ENCODE measurements around the gene SCMH1.

The SCMH1 gene

GRCh38 chr1:41025979-41026819 lies 215.9 kb downstream of the SCMH1 start:
- DNase-seq (ENCODE audit: low read depth in 2 of 2): no peak

GRCh38 chr1:41024953-41025352 lies 217.2 kb downstream of the SCMH1 start:
- no peak for DNase-seq (ENCODE audit: low read depth in 2 of 2)

DNA sequence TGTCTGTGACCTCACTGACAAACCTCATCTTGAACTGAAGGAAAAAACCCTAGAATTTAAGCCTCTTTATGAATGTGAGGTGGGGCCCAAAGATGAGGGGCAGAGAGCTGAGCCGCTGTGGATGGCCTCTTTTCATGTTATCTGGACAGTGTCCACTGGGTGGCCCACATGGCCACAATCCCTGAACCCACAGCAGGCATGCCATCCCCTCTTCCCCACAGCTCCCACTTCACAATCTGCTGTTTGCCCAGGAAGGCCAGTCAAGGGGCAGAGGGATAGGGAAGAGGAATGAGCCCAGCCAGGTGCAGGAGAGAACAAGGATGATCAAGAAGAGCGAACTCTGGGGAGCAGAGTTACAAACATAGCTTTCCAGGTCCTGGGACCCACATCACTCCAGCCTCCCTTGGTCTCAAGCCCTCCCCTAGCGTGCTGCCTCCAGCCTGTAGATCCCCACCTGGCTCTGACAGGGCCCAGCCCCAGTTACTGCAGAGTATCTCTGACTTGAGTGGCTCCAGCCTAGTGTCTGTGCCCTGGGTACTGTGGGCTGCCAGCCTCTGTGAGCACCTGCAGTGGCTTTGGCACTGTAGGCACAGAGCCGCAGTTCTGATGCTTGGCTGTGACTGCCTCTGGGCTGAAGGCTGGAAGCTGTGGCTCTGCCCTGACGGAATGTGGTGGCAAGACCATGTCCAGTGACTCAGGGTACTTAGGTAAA lies 218.7 kb downstream of the SCMH1 start:
- DNase-seq (ENCODE audit: low read depth in 2 of 2): no peak

- no peak for DNase-seq (ENCODE audit: low read depth in 2 of 2)
Observed at GRCh38 chr1:41022424-41022823, 219.7 kb downstream of the SCMH1 start.

GRCh38 chr1:41021526-41022308 lies 220.4 kb downstream of the SCMH1 start, which contains the start of gene SLFNL1:
TSS of gene SLFNL1 (minus strand) at chr1:41021725. CDS start at chr1:41020660, 1,065 bp downstream.
- DNase-seq (ENCODE audit: low read depth in 2 of 2): no peak

DNA sequence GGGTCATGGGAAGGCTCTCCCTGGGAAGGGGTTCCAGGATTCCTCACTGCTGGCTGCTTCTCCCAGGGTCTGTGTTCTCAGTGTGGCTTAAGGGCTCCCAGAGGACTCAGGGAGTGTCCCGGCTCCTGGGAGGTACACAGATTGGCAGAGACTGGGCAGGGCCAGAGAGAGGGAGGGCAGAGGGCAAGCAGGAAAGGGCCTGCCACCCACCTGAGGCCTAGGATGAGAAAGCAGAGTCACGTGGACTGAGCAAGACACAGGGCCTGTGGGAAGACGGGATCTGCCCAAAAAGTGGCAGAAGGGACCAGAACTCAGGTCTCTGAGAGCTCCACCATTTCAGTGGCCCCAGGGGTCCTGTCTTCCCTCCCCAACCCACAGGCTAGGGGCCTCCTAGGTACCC lies 221.5 kb downstream of the SCMH1 start:
- no peak for DNase-seq (ENCODE audit: low read depth in 2 of 2)

- no peak for DNase-seq (ENCODE audit: low read depth in 2 of 2)
Observed at GRCh38 chr1:41020109-41020576, 222.0 kb downstream of the SCMH1 start.

- DNase-seq (ENCODE audit: low read depth in 2 of 2): no peak
Observed at GRCh38 chr1:41019353-41019745, 222.8 kb downstream of the SCMH1 start.

DNA sequence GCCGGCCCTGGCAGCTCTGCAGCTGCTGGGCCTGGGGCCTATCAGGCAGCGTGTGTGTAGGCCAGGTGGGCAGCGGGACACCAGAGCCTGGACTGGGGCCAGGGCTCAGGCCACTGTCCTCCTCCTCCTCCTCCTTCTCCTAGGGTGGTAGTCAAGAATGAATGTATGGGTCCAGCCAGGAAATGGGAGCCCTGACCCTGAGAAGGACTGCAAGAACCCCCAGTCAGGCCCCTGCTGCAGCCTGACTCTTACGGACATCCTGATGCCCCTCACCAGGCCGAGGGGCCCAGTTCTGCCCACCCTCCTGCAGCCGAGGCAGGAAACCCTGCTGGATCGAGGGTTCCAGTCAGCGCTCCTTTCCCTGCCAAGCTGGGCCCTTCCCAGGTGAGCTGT lies 224.1 kb downstream of the SCMH1 start:
- no peak for DNase-seq (ENCODE audit: low read depth in 2 of 2)

DNA sequence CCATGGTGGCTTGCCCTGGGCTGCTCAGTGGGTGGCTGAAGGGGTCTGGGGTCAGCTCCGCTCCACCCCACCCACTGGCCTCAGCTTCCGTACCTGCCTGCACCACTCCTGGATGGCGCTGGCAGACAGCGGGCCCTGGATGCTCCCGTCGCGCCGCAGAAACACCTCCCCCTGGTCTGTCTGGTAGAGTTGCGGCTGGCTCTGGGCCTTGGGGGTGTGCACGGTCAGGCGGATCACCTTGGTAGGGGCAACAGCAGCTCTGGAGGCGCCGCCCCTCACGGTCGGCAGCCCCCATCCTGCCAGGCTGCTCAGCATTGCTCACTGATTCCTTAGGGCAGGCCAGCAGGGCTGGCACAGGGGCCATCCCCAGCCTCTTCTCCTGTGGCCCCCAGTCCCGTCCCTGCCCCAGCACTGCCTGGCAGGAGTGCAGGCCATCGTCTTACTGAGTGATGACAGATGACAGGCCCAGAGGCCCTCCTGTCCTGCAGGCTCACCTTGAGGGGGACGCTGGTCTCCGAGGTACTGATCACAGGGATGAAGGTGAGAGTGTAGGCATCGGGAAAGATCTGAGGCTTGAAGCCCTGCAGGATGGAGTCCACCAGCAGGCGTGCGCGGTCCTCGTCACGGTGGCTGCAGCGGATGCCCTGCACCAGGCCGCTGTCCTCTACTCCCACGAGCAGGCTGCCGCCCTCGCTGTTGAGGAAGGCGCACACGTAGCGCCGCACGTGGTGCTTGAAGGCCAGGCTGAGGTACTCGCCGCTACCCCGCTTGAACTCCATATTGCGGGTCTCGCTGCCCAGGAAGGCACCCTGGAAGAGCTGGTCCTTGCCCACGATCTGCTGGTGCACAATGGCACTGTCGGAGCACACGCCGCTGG lies 224.7 kb downstream of the SCMH1 start:
- DNase-seq (ENCODE audit: low read depth in 2 of 2): no peak

DNA sequence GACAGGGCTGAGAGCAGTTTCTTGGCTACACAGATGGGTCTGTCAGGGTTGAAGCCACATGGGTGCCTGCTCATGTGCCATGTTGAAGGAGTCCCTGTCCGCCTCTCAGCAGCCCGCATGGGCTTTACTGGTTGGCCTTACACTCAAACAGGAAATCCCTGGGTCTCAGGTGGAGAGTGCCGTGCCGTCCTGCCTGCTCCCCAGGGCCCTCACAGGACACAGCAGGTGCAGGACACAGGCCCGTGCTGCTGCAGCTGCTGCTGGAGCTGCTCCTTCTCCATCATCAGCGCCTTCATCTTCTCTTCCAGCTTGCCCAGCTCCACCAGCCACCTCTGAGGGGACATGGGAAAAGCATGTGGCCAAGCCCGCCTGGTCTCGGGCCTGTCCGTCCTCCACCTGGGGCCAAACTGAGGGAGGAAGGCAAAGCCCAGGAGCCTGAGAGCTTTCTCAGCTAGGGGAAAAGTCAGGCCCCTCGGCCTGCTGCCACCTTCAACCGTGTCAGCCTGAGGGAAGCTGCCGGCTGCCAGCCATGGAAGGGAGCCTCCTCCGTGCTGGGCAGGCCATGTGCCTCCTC lies 226.1 kb downstream of the SCMH1 start:
- no peak for DNase-seq (ENCODE audit: low read depth in 2 of 2)

GRCh38 chr1:41015281-41015896 lies 226.7 kb downstream of the SCMH1 start:
- no peak for DNase-seq (ENCODE audit: low read depth in 2 of 2)

DNA sequence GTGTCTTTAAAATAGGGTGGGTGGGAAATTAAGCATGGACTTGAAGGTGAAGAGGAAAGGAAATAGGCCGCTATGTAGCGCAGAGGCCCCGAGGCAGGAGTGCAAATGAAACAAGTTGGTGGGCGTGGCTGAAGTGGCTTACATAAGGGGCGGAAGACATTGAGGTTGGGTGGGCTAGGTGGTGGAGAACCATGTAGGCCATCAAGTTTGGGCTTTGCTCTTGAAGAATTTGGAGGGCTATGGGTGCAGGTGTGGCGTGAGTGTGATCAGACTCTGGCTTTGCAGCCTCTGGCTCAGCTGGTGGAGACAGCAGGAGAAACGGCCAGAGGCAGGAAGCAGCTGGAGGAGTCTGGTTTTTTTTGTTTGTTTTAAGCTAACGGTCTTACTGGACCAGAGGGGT lies 227.2 kb downstream of the SCMH1 start:
- DNase-seq (ENCODE audit: low read depth in 2 of 2): no peak

- DNase-seq (ENCODE audit: low read depth in 2 of 2): no peak
Observed at GRCh38 chr1:41013796-41014195, 228.3 kb downstream of the SCMH1 start.

GRCh38 chr1:41013024-41013423 lies 229.1 kb downstream of the SCMH1 start:
- no peak for DNase-seq (ENCODE audit: low read depth in 2 of 2)

- no peak for DNase-seq (ENCODE audit: low read depth in 2 of 2)
Observed at GRCh38 chr1:41010345-41010744, 231.8 kb downstream of the SCMH1 start.

DNA sequence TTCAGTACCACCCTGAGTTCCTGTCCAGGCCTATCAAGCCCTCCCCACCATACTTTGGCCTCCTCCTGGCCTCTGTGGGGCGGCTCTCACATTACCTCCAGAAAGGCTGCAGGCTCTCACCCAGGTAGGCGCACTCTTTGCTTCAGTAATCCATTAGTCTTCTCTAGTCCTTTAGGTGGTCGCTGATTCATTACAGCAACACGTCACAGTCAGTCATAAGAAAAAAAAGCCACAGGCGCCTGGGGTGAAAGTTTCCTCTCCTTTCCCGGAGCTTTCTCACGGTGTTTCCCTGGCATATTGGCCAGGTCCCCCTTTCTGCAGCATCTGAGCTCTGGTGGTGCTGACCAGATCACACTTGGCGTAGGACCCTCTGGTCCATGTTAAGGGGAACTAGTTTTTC lies 232.6 kb downstream of the SCMH1 start:
- DNase-seq (ENCODE audit: low read depth in 2 of 2): no peak

- no peak for DNase-seq (ENCODE audit: low read depth in 2 of 2)
Observed at GRCh38 chr1:41006942-41007865, 234.9 kb downstream of the SCMH1 start.

DNA sequence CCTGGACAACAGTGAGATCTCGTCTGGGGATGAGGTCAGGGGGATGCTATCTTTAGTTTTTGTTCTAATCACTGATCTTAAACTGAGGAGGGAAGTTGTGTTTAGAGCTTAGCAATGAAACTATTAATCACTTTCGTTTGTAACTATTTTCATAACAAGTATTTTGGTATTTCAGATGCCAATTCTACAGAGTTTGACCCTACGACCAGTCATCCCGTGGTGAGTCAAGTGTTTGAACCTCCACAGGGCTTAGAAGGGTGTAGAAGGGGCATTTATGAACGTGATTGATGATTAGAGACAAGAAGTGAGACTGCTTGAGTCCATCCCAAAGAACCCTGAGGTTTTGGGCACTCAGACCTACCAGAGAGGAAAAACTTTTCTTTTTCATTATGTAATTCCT lies 236.2 kb downstream of the SCMH1 start:
- no peak for DNase-seq (ENCODE audit: low read depth in 2 of 2)

Data from stimulated activated CD8-positive, alpha-beta memory T cell treated with anti-CD3 and anti-CD28 coated beads, Interleukin-2, amount 100 ng/mL, for 1 hour (primary cell).